Measurements from ENCODE around the gene GLIS1. TPM values are rescaled to one million over a fixed set of nuclear protein-coding genes. Genes with fewer than 3 reads are reported as not detected.

Gene GLIS1
- total RNA-seq, 1 experiment from 2014 or later: 1.7 TPM

DNA sequence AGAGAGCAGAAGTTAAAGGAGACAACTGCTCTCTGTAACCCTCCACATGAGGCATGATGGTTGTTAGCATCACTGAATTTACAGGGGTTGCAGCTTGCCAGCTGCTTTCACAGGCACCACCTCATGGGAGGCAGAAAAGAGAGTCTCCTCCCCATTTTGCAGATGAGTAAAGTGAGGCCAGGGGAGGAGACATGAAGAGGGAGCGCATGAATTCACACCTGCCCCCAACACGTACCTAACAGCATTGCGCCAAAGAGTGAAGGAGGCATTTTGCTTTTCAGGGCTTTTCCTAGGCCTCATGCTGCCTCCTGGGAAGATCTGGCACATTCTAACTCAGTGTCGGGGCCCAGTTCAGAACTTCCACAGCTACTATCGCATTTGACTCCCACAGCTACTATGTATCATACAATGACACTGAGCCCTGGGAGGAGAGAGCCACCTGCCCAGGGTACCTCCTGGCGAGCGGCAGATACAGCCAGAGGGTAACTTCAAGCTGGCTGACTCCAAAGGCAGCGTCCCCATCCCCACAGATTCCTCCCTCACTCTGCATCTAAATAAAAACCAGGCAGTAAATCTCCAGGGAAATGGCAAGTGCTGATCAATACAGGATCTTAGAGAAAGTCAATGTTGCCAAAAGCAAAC, 34.0 kb downstream of the GLIS1 start:
- H2AFZ ChIP-seq (ENCODE audit: low read length): no peak overlapping the region
- no TSS peak for BruUV-seq (replicated peaks)
- CTCF ChIA-PET: no interaction called here

DNA sequence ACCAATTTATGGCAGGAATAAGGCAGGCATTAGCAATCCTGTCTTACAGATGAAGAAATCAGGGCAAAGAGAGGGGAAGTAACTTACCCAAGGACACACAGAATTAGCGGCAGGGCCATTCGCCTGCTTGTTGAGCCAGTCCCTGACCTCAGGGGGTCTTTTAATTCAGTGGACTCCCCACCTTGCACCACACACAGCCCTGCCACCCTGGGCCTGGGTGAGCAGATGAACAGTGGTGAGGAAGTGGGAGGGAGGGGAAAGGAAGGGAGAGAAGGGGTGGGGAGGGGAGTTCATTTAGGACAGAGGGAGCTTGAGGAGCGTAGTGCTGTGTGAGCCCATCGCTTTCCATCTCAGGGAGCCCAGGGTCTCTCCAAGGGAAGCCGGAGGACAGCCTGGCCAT, 34.7 kb downstream of the GLIS1 start:
- DNase-seq: no peak
- Histone ChIP-seq H3K9me2 (replicated peaks; ENCODE audit: low read length) (no peaks in the 10 kb centered on the region), H3K27me3 (ENCODE audit: low read length) (no peaks in the 10 kb centered on the region), H2AFZ (ENCODE audit: low read length) (no peak overlapping the region), H3K9ac (ENCODE audit: low read length) (no peak overlapping the region), H3F3A (ENCODE audit: low read length, unreplicated experiment) (no peaks in the 10 kb centered on the region), H4K20me1 (ENCODE audit: low read length) (no peaks in the 10 kb centered on the region), H3K4me2 (ENCODE audit: low read length) (no peak overlapping the region), H3K36me3 (ENCODE audit: low read depth, low read length) (no peaks in the 10 kb centered on the region), H3K27ac (ENCODE audit: low read length) (no peak overlapping the region), H3K79me2 (ENCODE audit: low read length) (no peaks in the 10 kb centered on the region), H3K4me1 (ENCODE audit: insufficient read depth, low read length) (no peaks in the 10 kb centered on the region), H3K9me3 (ENCODE audit: low read length) (no peaks in the 10 kb centered on the region), H3K4me3 (ENCODE audit: low read length) (no peak overlapping the region)
- POLR2A ChIA-PET (ENCODE audit: unreplicated experiment): no interaction called here
- intact Hi-C loops (cut with micrococcal nuclease): no loop called here
- ATAC-seq: no peak
- CTCF ChIA-PET: no interaction called here
- BruUV-seq (replicated peaks): no TSS peak
- TF ChIP-seq, protein P1, sequence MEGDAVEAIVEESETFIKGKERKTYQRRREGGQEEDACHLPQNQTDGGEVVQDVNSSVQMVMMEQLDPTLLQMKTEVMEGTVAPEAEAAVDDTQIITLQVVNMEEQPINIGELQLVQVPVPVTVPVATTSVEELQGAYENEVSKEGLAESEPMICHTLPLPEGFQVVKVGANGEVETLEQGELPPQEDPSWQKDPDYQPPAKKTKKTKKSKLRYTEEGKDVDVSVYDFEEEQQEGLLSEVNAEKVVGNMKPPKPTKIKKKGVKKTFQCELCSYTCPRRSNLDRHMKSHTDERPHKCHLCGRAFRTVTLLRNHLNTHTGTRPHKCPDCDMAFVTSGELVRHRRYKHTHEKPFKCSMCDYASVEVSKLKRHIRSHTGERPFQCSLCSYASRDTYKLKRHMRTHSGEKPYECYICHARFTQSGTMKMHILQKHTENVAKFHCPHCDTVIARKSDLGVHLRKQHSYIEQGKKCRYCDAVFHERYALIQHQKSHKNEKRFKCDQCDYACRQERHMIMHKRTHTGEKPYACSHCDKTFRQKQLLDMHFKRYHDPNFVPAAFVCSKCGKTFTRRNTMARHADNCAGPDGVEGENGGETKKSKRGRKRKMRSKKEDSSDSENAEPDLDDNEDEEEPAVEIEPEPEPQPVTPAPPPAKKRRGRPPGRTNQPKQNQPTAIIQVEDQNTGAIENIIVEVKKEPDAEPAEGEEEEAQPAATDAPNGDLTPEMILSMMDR (conservative IDR thresholded peaks at IDR 0.05; ENCODE audit: low read depth, low read length): no peak
- TF ChIP-seq EZH2phosphoT487 (IDR thresholded peaks at IDR 0.05; ENCODE audit: borderline replicate concordance, low read length): no peak
- TF ChIP-seq EZH2 (IDR thresholded peaks at IDR 0.05; ENCODE audit: low read length, unreplicated experiment): no peak

More for the DNA sequence above, 34.0 kb downstream of the GLIS1 start:
- DNase-seq (no peak), ATAC-seq (no peak)
- Histone ChIP-seq H4K20me1 (ENCODE audit: low read length) (no peaks in the 10 kb centered on the region), H3F3A (ENCODE audit: low read length, unreplicated experiment) (no peaks in the 10 kb centered on the region), H3K4me1 (ENCODE audit: insufficient read depth, low read length) (no peaks in the 10 kb centered on the region), H3K9me3 (ENCODE audit: low read length) (no peaks in the 10 kb centered on the region), H3K79me2 (ENCODE audit: low read length) (no peaks in the 10 kb centered on the region), H3K4me2 (ENCODE audit: low read length) (no peak overlapping the region), H3K9ac (ENCODE audit: low read length) (no peak overlapping the region), H3K4me3 (ENCODE audit: low read length) (no peak overlapping the region), H3K27me3 (ENCODE audit: low read length) (no peaks in the 10 kb centered on the region), H3K36me3 (ENCODE audit: low read depth, low read length) (no peaks in the 10 kb centered on the region), H3K9me2 (replicated peaks; ENCODE audit: low read length) (no peaks in the 10 kb centered on the region), H3K27ac (ENCODE audit: low read length) (no peak overlapping the region)
- intact Hi-C loops (cut with micrococcal nuclease): no loop called here
- POLR2A ChIA-PET (ENCODE audit: unreplicated experiment): no interaction called here
- TF ChIP-seq EZH2phosphoT487 (IDR thresholded peaks at IDR 0.05; ENCODE audit: borderline replicate concordance, low read length) (no peak), EZH2 (IDR thresholded peaks at IDR 0.05; ENCODE audit: low read length, unreplicated experiment) (no peak)
- TF ChIP-seq, protein P1 (conservative IDR thresholded peaks at IDR 0.05; ENCODE audit: low read depth, low read length): no peak

DNA sequence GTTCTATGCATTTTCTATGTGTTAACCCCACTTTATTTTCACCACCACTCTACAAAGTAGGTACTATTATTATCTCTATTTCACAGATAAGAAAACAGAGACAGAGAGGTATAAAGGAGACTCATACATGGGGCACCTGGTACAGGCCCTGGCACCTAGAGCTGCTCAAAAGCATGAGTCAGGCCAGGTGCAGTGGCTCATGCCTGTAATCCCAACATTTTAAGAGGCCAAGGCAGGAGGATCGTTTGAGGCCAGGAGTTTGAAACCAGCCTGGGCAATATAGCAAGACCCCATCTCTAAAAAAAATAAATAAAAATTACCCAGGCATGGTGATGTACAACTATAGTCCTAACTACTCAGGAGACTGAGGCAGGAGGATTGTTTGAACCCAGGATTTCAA, 35.8 kb downstream of the GLIS1 start:
- Histone ChIP-seq H3K9ac (ENCODE audit: low read length) (no peak overlapping the region), H3K4me1 (ENCODE audit: insufficient read depth, low read length) (peaks cover 7% of the 10 kb centered on the region; the same call in 1 of the 2 replicates), H3K79me2 (ENCODE audit: low read length) (no peaks in the 10 kb centered on the region), H3K9me3 (ENCODE audit: low read length) (no peaks in the 10 kb centered on the region), H3K4me3 (ENCODE audit: low read length) (no peak overlapping the region), H3K27ac (ENCODE audit: low read length) (no peak overlapping the region), H3F3A (ENCODE audit: low read length, unreplicated experiment) (no peaks in the 10 kb centered on the region), H2AFZ (ENCODE audit: low read length) (no peak overlapping the region), H3K27me3 (ENCODE audit: low read length) (no peaks in the 10 kb centered on the region), H3K4me2 (ENCODE audit: low read length) (no peak overlapping the region), H3K36me3 (ENCODE audit: low read depth, low read length) (no peaks in the 10 kb centered on the region), H3K9me2 (replicated peaks; ENCODE audit: low read length) (no peaks in the 10 kb centered on the region), H4K20me1 (ENCODE audit: low read length) (no peaks in the 10 kb centered on the region)
- no TSS peak for BruUV-seq (replicated peaks)
- DNase-seq (no peak), ATAC-seq (no peak)
- ChIA-PET CTCF (no interaction called here), POLR2A (ENCODE audit: unreplicated experiment) (no interaction called here)
- intact Hi-C loops (cut with micrococcal nuclease): no loop called here
- TF ChIP-seq, protein P1 (conservative IDR thresholded peaks at IDR 0.05; ENCODE audit: low read depth, low read length): no peak
- TF ChIP-seq EZH2 (IDR thresholded peaks at IDR 0.05; ENCODE audit: low read length, unreplicated experiment) (no peak), EZH2phosphoT487 (IDR thresholded peaks at IDR 0.05; ENCODE audit: borderline replicate concordance, low read length) (no peak)
